ENCODE data around the gene GAL3ST2. TPM values are rescaled to one million over a fixed set of nuclear protein-coding genes. Genes with fewer than 3 reads are reported as not detected.

GAL3ST2 gene
- total RNA-seq, 4 donors from 2014 or later = 1.6 TPM; not detected in 3

DNA sequence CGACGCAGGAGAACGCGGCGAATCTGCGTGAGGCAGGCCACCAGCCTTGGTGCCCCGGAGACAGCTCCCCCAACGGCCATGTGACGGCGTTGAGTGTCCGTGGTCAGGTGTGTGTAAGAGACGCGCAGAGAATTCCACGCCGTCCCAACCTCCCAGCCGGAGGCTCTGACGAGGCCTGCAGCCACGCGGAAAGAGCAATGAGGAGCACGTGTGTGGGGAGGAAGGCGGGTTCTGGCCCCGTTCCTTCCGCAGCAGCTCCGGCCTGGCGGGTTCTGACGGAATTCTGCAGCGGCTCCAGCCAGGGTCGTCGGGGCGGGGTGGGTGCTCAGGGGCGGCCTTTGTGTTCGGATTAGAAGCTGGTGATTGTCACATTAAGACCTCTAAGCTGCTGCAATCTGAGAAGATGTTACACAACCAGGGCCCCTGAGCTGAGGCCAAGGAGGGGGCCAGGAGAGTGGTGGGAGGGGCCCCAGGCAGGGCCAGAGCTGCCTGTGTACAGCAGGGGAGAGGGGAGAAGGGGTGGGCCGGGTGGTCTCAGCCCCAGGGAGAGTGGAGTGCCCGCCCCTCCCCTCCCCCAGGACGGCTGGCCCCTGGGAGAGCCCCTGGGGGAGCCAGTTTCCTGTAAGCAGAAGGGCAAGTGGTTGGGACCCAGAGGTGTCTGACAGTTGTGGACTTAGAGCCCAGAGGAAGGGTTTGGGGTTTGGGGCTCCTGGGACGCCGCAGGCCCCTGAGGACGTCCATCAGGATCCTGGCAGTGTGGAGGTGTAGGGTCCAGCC is 5.1 kb upstream of the GAL3ST2 start:
- Histone ChIP-seq H3K27ac (no peak overlapping the region), H3K36me3 (no peaks in the 10 kb centered on the region), H3K4me3 (no peak overlapping the region), H3K9me3 (no peaks in the 10 kb centered on the region), H3K4me1 (peaks cover 0 to 10% of the 10 kb centered on the region in 2 donors), H3K27me3 (peaks cover 10 to 12% (median 11%) of the 10 kb centered on the region in 3 donors)
- in situ Hi-C loops (cut with MboI; ENCODE audit: low sequenced_read_pairs in 4 of 4) (no loop called here), intact Hi-C loops (cut with DNase I; ENCODE audit: low total_unique reads) (no loop called here)
- ATAC-seq (peak; percentile 35 to 51), DNase-seq (peak in 1 of 2 donors; percentile 19)
- TF ChIP-seq, protein P1, sequence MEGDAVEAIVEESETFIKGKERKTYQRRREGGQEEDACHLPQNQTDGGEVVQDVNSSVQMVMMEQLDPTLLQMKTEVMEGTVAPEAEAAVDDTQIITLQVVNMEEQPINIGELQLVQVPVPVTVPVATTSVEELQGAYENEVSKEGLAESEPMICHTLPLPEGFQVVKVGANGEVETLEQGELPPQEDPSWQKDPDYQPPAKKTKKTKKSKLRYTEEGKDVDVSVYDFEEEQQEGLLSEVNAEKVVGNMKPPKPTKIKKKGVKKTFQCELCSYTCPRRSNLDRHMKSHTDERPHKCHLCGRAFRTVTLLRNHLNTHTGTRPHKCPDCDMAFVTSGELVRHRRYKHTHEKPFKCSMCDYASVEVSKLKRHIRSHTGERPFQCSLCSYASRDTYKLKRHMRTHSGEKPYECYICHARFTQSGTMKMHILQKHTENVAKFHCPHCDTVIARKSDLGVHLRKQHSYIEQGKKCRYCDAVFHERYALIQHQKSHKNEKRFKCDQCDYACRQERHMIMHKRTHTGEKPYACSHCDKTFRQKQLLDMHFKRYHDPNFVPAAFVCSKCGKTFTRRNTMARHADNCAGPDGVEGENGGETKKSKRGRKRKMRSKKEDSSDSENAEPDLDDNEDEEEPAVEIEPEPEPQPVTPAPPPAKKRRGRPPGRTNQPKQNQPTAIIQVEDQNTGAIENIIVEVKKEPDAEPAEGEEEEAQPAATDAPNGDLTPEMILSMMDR (IDR thresholded peaks at IDR 0.05 in 4 of 5, conservative IDR thresholded peaks at IDR 0.05 in 1 of 5) = no peak
- TF ChIP-seq POLR2A (IDR thresholded peaks at IDR 0.05) = no peak

DNA sequence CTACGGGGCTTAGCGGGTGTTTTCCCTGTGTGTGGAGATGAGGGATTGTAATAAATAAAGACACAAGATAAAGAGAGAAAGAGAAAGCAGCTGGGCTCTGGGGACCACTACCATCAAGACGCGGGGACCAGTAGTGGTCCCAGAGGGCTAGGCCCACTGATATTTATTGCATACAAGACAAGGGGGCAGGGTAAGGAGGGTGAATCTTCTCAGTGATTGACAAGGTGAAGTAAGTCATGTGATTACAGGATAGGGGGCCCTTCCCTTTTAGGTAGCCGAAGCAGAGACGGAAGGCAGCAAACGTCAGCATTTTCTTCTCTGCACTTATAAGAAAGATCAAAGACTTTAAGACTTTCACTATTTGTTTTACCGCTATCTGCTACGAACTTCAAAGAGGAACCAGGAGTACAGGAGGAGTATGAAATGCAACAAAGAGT is 4.5 kb upstream of the GAL3ST2 start:
- no peak overlapping the region for H3K27ac ChIP-seq
- H3K9me3 ChIP-seq = no peaks in the 10 kb centered on the region
- intact Hi-C loops (cut with DNase I; ENCODE audit: low total_unique reads) = no loop called here
- no peak for TF ChIP-seq POLR2A (IDR thresholded peaks at IDR 0.05)
- TF ChIP-seq, protein P1 (IDR thresholded peaks at IDR 0.05 in 4 of 5, conservative IDR thresholded peaks at IDR 0.05 in 1 of 5) = no peak
- H3K36me3 ChIP-seq = no peaks in the 10 kb centered on the region
- ATAC-seq = no peak
- DNase-seq = no peak
- no peak overlapping the region for H3K4me3 ChIP-seq
- peaks cover 10 to 12% (median 11%) of the 10 kb centered on the region in 3 donors for H3K27me3 ChIP-seq
- peaks cover 0 to 10% of the 10 kb centered on the region in 2 donors for H3K4me1 ChIP-seq
- in situ Hi-C loops (cut with MboI; ENCODE audit: low sequenced_read_pairs in 4 of 4) = no loop called here

DNA sequence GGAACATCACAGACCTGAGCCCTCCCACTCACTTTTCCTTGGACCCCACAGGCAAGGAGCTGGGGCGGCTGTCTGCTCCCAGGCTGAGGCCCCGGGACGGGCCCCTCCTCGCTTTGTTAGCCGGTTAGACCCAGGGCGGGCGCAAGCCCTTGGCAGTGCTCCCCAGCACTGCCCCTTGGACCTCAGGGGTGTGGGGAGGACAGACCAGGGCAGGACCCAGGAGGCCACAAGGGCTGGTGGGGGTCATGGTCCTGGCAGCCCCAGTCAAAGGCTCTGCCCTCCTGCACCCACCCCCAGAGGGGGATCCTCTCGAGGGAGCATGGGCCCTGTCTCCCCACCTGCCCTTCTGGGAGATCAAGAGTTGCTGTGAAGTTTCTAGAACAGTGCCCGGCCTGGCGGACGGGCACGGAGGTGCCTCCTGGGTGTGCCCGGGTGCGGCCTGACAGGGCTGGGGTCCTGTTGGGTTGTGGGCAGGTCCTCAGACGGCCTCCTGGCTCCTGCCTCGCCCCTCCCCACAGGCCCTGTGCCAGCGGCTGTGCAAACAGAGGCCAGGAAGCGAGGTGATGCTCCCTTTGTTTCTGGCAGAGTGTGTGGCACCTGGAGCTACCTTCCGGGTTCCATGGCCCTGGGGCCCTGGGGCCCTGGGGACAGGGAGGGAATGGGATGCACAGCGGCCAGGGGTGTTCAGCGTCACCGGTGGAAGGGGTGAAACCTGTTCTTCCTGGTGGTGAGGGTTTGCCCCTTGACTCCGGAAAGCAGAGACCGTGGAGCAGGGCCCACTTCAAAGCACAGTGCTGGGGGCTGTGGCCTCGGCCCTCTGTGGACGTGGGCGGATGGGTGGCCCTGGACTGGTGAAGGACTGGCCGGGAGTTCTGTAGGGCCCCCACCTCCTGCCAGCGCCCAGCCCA is 2.9 kb upstream of the GAL3ST2 start:
- no peak for ATAC-seq
- intact Hi-C loops (cut with DNase I; ENCODE audit: low total_unique reads) (no loop called here), in situ Hi-C loops (cut with MboI; ENCODE audit: low sequenced_read_pairs in 4 of 4) (no loop called here)
- H3K36me3 ChIP-seq = no peaks in the 10 kb centered on the region
- H3K4me1 ChIP-seq = peaks cover 0 to 10% of the 10 kb centered on the region in 2 donors
- no peak overlapping the region for H3K4me3 ChIP-seq
- no peak overlapping the region for H3K27ac ChIP-seq
- TF ChIP-seq, protein P1 (IDR thresholded peaks at IDR 0.05 in 4 of 5, conservative IDR thresholded peaks at IDR 0.05 in 1 of 5) = no peak
- TF ChIP-seq POLR2A (IDR thresholded peaks at IDR 0.05) = no peak
- peaks cover 10 to 12% (median 11%) of the 10 kb centered on the region in 3 donors for H3K27me3 ChIP-seq
- peak in 1 of 2 donors; percentile 6 for DNase-seq
- no peaks in the 10 kb centered on the region for H3K9me3 ChIP-seq

DNA sequence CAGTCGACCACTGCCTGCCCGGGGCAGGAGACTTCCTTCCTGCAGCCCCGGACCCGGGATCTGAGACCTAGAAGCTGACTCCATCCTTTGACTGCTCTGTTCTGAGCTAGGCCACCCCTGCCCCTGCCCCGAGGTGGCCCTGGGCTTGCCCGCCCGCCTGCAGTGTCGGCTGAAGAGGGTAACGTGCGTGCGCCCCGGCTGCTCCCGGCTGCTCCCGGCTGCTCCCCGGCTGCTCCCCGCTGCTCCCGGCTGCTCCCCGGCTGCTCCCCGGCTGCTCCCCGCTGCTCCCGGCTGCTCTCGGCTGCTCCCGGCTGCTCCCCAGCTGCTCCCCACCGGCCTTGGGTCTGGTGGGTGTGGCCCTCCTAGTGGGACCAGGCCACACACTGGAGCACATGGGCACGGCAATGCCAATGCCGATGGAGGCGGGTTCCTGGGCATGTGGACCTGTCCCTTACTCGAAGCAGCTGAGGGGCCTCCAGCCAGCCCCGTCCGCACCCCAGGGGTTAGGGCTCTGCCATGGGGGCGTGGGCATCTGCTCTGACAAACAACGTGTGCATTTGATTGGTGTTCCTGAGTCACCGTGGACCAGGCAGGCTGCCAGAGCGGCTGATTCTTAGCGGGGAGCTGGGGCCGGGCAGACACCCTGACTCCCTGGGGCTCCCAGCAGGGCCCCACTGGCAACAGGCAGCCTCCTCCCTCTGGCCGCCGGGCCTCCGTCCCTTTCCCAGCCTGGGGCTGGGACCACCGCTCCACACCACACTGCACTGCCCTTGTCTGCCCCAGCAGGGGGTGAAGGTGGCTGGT is 2.0 kb upstream of the GAL3ST2 start:
- TF ChIP-seq, protein P1 (IDR thresholded peaks at IDR 0.05 in 4 of 5, conservative IDR thresholded peaks at IDR 0.05 in 1 of 5) = no peak
- TF ChIP-seq POLR2A (IDR thresholded peaks at IDR 0.05) = no peak
- H3K27ac ChIP-seq = no peak overlapping the region
- H3K4me1 ChIP-seq = peaks cover 0 to 10% of the 10 kb centered on the region in 2 donors
- H3K27me3 ChIP-seq = peaks cover 10 to 12% (median 11%) of the 10 kb centered on the region in 3 donors
- no peak overlapping the region for H3K4me3 ChIP-seq
- H3K36me3 ChIP-seq = no peaks in the 10 kb centered on the region
- intact Hi-C loops (cut with DNase I; ENCODE audit: low total_unique reads) (no loop called here), in situ Hi-C loops (cut with MboI; ENCODE audit: low sequenced_read_pairs in 4 of 4) (no loop called here)
- no peaks in the 10 kb centered on the region for H3K9me3 ChIP-seq
- DNase-seq (no peak), ATAC-seq (no peak)

All from gastrocnemius medialis (tissue), 4 donors.